Vagina (tissue), 2 donors: ENCODE data around the gene TTC34. TPM values are rescaled to one million over a fixed set of nuclear protein-coding genes. Genes with fewer than 3 reads are reported as not detected.

ENCODE experiments used
- DNase-seq, 2 donors: peaks; one replicate each; pipeline ENCODE4 v3.0.0-alpha.2; 2017; ENCODE audit errors: extremely low spot score in 2 of 2
- H3K27ac ChIP-seq: fragments of 200-600 bp; sonication (generic); one replicate; pipeline ENCODE4 v1.5.1; 2019
- H3K27me3 ChIP-seq: fragments of 200-600 bp; sonication (generic); one replicate; pipeline ENCODE4 v1.5.1; 2019
- H3K36me3 ChIP-seq, 2 donors: fragments of 200-600 bp; sonication (generic); one replicate each; pipeline ENCODE4 v1.5.1; 2017 to 2019
- H3K4me1 ChIP-seq: fragments of 200-600 bp; sonication (generic); one replicate; pipeline ENCODE4 v1.5.1; 2019
- H3K4me3 ChIP-seq, 2 donors: fragments of 200-600 bp; sonication (generic); 1 replicate in 1 of 2; 2 replicates in 1 of 2; pipeline ENCODE4 v1.5.1; 2016 to 2019
- H3K9me3 ChIP-seq: fragments of 200-600 bp; sonication (generic); one replicate; pipeline ENCODE4 v1.5.1; 2019
- POLR2A ChIP-seq, 2 donors: fragments of 450-650 bp; IDR thresholded peaks; one replicate each; pipeline ENCODE4 v1.6.1; 2017; ENCODE audit warnings: antibody characterized with exemption in 2 of 2, mild to moderate bottlenecking in 2 of 2, moderate library complexity in 2 of 2
- POLR2AphosphoS5 ChIP-seq, 2 donors: sonication (generic); formaldehyde crosslinking; IDR thresholded peaks; one replicate each; pipeline ENCODE4 v1.9.0; 2017; ENCODE audit warnings: antibody characterized with exemption in 2 of 2, mild to moderate bottlenecking in 2 of 2, low read depth in 1 of 2; ENCODE audit not compliant: insufficient read depth in 1 of 2
- intact Hi-C: fragments of 100-400 bp; cut with DNase I; formaldehyde crosslinking; loops from one replicate; pipeline ENCODE4 v1.15.1; 2023
- total RNA-seq: library from RNA; depleted of rRNA; stranded (reverse); fragments of >200 nt; gene quantifications from one replicate; pipeline ENCODE4 v1.2.3, GENCODE V29; 2016
- TF ChIP-seq, protein P1 (sequence below), 3 experiments: fragments of 450-650 bp in 2 of 3; fragments of 200-600 bp in 1 of 3; sonication (generic) in 1 of 3; IDR thresholded peaks; one replicate each; pipeline ENCODE4 v1.5.1; 2017 to 2019; ENCODE audit warnings: antibody characterized with exemption in 3 of 3, mild to moderate bottlenecking in 2 of 3, moderate library complexity in 2 of 3

TTC34 gene
- total RNA-seq, 1 donor from 2014 or later = under 0.01 TPM

GRCh38 chr1:2815551-2815950 is 14.1 kb upstream of the TTC34 start:
- H3K27me3 ChIP-seq = no peaks in the 10 kb centered on the region
- H3K27ac ChIP-seq = no peak overlapping the region
- no peaks in the 10 kb centered on the region for H3K36me3 ChIP-seq
- TF ChIP-seq POLR2AphosphoS5 (IDR thresholded peaks at IDR 0.05; ENCODE audit: insufficient read depth in 1 of 2, low read depth in 1 of 2) (no peak), POLR2A (IDR thresholded peaks at IDR 0.05) (no peak)
- TF ChIP-seq, protein P1, sequence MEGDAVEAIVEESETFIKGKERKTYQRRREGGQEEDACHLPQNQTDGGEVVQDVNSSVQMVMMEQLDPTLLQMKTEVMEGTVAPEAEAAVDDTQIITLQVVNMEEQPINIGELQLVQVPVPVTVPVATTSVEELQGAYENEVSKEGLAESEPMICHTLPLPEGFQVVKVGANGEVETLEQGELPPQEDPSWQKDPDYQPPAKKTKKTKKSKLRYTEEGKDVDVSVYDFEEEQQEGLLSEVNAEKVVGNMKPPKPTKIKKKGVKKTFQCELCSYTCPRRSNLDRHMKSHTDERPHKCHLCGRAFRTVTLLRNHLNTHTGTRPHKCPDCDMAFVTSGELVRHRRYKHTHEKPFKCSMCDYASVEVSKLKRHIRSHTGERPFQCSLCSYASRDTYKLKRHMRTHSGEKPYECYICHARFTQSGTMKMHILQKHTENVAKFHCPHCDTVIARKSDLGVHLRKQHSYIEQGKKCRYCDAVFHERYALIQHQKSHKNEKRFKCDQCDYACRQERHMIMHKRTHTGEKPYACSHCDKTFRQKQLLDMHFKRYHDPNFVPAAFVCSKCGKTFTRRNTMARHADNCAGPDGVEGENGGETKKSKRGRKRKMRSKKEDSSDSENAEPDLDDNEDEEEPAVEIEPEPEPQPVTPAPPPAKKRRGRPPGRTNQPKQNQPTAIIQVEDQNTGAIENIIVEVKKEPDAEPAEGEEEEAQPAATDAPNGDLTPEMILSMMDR (IDR thresholded peaks at IDR 0.05) = no peak
- no peak for DNase-seq
- H3K4me3 ChIP-seq = no peak overlapping the region
- intact Hi-C loops = no loop called here
- H3K9me3 ChIP-seq = no peaks in the 10 kb centered on the region
- H3K4me1 ChIP-seq = no peaks in the 10 kb centered on the region

DNA sequence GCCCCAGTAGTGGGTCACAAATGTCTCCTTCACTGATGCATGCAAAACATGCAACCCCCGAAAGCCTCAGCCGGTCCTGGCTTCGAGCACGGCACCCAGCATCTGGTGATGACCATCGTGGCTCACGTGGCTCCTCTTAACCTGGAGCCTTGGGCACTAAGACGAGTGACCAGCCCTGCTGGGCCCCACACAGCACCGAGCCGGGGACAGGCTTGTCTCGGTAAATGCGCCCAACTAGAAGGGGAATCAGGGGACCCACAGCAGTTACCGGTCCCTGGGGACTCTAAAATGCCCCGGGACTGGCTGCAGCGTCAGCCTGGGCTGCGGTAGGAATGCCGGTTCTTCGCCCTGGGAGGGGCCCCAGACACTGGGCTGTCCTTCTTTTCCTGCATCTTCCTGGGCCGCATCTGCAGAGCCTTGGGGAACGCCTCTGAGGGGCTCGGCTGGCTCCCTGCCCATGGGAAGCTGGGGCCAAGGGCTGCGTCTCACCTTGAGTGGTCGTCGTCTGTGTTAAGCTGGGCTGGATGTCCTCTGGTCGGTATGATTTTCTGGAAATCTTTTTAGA is 13.1 kb upstream of the TTC34 start:
- H3K27ac ChIP-seq = no peak overlapping the region
- no peak overlapping the region for H3K4me3 ChIP-seq
- no peak for TF ChIP-seq POLR2A (IDR thresholded peaks at IDR 0.05)
- TF ChIP-seq POLR2AphosphoS5 (IDR thresholded peaks at IDR 0.05; ENCODE audit: insufficient read depth in 1 of 2, low read depth in 1 of 2) = no peak
- TF ChIP-seq, protein P1 (IDR thresholded peaks at IDR 0.05) = no peak
- no peaks in the 10 kb centered on the region for H3K27me3 ChIP-seq
- intact Hi-C loops = no loop called here
- DNase-seq = no peak
- no peaks in the 10 kb centered on the region for H3K4me1 ChIP-seq
- H3K36me3 ChIP-seq = no peaks in the 10 kb centered on the region
- no peaks in the 10 kb centered on the region for H3K9me3 ChIP-seq

GRCh38 chr1:2812939-2813653 is 11.6 kb upstream of the TTC34 start:
- TF ChIP-seq, protein P1 (IDR thresholded peaks at IDR 0.05) = no peak
- TF ChIP-seq POLR2A (IDR thresholded peaks at IDR 0.05) (no peak), POLR2AphosphoS5 (IDR thresholded peaks at IDR 0.05; ENCODE audit: insufficient read depth in 1 of 2, low read depth in 1 of 2) (no peak)

DNA sequence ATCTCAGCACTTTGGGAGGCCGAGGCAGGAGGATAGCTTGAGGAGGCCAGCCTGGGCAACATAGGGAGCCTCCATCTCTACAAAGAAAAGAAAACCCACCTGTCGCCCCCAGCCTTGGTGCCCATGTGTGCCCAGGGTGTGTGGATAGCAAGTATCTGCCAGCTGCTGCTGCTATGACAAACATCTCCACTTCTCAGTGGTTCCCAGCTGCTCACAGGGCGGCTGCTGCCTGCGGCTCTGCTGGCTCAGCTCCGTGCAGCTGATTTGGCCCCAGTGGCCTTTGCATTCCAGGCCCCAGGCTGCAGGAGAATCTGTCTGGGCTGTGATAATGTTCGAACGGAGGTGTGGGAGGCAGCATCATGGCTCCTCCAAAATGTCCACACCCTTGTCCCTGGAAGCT is 10.6 kb upstream of the TTC34 start:
- TF ChIP-seq, protein P1 (IDR thresholded peaks at IDR 0.05) = no peak
- TF ChIP-seq POLR2AphosphoS5 (IDR thresholded peaks at IDR 0.05; ENCODE audit: insufficient read depth in 1 of 2, low read depth in 1 of 2) = no peak
- TF ChIP-seq POLR2A (IDR thresholded peaks at IDR 0.05) = no peak
- Histone ChIP-seq H3K4me1 (no peaks in the 10 kb centered on the region), H3K36me3 (no peaks in the 10 kb centered on the region), H3K9me3 (no peaks in the 10 kb centered on the region), H3K4me3 (no peak overlapping the region), H3K27me3 (no peaks in the 10 kb centered on the region), H3K27ac (no peak overlapping the region)
- DNase-seq = no peak
- intact Hi-C loops = no loop called here

More at GRCh38 chr1:2812939-2813653, 11.6 kb upstream of the TTC34 start:
- Histone ChIP-seq H3K9me3 (no peaks in the 10 kb centered on the region), H3K36me3 (no peaks in the 10 kb centered on the region), H3K4me3 (no peak overlapping the region), H3K4me1 (no peaks in the 10 kb centered on the region), H3K27me3 (no peaks in the 10 kb centered on the region), H3K27ac (no peak overlapping the region)
- intact Hi-C loops = no loop called here
- no peak for DNase-seq

GRCh38 chr1:2811533-2811918 is 10.0 kb upstream of the TTC34 start:
- no peak for DNase-seq
- H3K36me3 ChIP-seq = no peaks in the 10 kb centered on the region
- H3K4me3 ChIP-seq = no peak overlapping the region
- no peak for TF ChIP-seq POLR2A (IDR thresholded peaks at IDR 0.05)
- no peak for TF ChIP-seq POLR2AphosphoS5 (IDR thresholded peaks at IDR 0.05; ENCODE audit: insufficient read depth in 1 of 2, low read depth in 1 of 2)
- TF ChIP-seq, protein P1 (IDR thresholded peaks at IDR 0.05) = no peak
- intact Hi-C loops = no loop called here
- H3K27me3 ChIP-seq = no peaks in the 10 kb centered on the region
- H3K9me3 ChIP-seq = no peaks in the 10 kb centered on the region
- no peaks in the 10 kb centered on the region for H3K4me1 ChIP-seq
- no peak overlapping the region for H3K27ac ChIP-seq
